Fibroblast of mammary gland (primary cell): ENCODE results near the gene NOC2L.

Experiments used
- DNase-seq: peaks from one replicate; pipeline ENCODE4 v3.0.0-alpha.2; 2010; ENCODE audit warnings: low read depth
- H3K4me3 ChIP-seq: 2 replicates; pipeline ENCODE4 v1.5.1; 2011; ENCODE audit warnings: low read depth, mild to moderate bottlenecking, low read length, moderate library complexity; ENCODE audit not compliant: control insufficient read depth
- CTCF ChIP-seq: conservative IDR thresholded peaks from 2 replicates; pipeline ENCODE4 v1.5.1; 2011; ENCODE audit warnings: low read depth, low read length, inconsistent platforms; ENCODE audit not compliant: control insufficient read depth, insufficient read depth

The NOC2L gene

DNA sequence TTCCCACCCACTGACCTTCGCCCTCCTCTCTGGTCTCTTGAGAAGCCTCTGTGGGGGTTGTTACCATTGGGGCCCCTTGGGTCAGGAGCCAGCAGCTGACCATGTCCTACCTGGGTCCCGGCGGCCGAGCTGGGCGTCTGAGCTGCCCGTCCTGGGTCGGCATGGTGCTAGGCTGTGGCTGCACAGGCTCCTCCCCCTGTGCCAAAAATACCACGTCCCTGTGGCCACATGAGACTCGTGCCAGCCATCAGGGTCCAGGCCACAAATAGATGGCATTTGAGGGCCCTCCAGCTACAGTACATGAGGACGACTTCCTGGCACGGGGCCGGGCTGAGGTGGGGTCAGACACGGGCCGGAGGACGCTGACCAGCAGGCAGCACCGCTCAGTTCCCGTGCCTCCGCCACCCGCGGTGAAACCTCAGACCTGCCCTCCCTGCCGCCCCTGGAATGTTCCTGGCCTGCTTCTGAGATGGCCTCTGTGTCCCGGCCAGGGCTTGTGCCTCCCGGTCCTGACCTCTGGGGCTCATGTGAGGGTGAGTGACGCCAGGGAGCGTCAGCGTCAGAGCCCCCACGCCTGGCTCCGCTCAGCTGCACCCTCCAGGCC, 23.0 kb upstream of the NOC2L start, which contains the start of gene PERM1:
TSS of gene PERM1 (minus strand) at position 139 of the 604 bp plus-strand sequence. CDS start 1,064 bp downstream, outside the sequence.
- DNase-seq, result no peak

DNA sequence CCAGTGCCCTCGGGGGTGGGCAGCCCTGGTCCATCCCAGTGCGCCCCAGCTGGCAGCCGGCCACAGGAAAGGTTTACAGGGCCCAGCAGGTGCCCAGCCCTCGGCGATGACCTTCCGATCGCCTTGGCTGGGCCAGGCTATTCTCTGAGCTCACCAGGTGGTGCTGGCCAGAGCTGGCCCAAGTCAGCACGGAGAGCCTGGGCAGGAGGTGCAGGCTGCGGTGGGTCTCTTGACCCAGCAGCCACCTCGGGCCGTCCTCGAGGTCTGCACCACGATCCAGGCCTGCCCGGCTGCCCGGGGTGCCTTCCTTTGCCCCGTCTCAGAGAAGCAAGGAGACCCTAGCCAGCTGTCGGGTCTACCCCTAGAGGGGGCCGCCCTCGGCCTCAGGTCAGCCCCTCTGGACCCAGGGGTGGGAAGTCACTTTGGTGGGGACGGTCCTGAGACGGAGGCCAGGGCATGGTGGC, 22.5 kb upstream of the NOC2L start:
- TF ChIP-seq CTCF, result no peak
- H3K4me3 ChIP-seq, result no peak overlapping the region
- no peak for DNase-seq

More for the DNA sequence above, 23.0 kb upstream of the NOC2L start, which contains the start of gene PERM1:
- TF ChIP-seq CTCF, result no peak
- no peak within 1 kb of the TSS for H3K4me3 ChIP-seq

- no peak for DNase-seq
- no peak overlapping the region for H3K4me3 ChIP-seq
- no peak for TF ChIP-seq CTCF
These were observed 21.7 kb upstream of the NOC2L start for GRCh38 chr1:980602-981395.

DNA sequence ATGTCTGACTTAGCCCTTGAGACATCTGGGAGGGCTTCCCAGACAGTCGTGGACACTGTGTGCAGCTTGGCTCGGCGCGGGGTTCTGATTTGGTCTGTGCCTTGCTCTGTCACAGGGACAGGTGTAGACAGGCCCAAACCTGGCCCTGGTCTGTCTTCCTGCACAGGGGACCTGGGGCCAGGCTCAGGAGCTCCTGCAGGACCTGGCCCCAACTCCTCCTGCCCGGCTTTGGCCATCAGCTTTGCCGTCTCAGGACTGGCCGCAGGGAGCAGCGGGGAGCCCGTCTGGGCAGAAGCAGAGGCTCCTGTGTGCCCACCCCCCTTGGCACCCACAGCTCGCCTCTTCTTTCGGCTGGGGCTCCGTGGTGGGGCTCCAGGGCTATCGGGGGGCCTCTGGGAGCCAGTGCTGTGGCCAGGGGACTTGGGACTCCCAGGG, 21.1 kb upstream of the NOC2L start:
- no peak overlapping the region for H3K4me3 ChIP-seq
- no peak for TF ChIP-seq CTCF
- DNase-seq, result no peak

DNA sequence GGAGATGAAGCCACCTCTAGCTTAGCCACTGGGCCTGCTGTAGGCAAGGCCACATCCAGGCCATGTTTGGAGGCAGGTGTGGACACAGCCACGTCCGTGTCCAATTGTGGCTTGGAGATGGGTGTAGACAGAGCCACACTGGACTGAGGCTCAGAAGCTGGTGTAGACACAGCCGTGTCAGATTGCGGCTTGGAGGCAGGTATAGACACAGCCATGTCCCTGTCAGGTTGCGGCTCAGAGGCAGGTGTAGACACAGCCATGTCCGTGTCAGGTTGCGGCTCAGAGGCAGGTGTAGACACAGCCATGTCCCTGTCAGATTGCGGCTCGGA, 20.7 kb upstream of the NOC2L start:
- no peak overlapping the region for H3K4me3 ChIP-seq
- TF ChIP-seq CTCF, result no peak
- DNase-seq, result no peak

GRCh38 chr1:978835-979743, 20.0 kb upstream of the NOC2L start:
- no peak overlapping the region for H3K4me3 ChIP-seq
- no peak for TF ChIP-seq CTCF

More at GRCh38 chr1:978835-979743, 20.0 kb upstream of the NOC2L start:
- DNase-seq, result no peak
